Body of pancreas (tissue), 4 donors: Measurements from ENCODE around the gene PTPRD.

Experiments used
- CTCF ChIP-seq, 7 experiments: fragments of 450-650 bp in 4 of 7; fragments of 200-600 bp in 3 of 7; sonication (generic) in 3 of 7; IDR thresholded peaks; one replicate each; pipeline ENCODE4 v1.5.1; 2016 to 2019; ENCODE audit warnings: antibody characterized with exemption in 7 of 7
- POLR2A ChIP-seq, 3 donors: fragments of 450-650 bp; IDR thresholded peaks; one replicate each; pipeline ENCODE4 v1.6.1; 2016; ENCODE audit warnings: antibody characterized with exemption in 3 of 3, mild to moderate bottlenecking in 2 of 3

GRCh38 chr9:8412327-8412726 is 2200.5 kb downstream of the PTPRD start:
- no peak for TF ChIP-seq CTCF (IDR thresholded peaks at IDR 0.05)
- no peak for TF ChIP-seq POLR2A (IDR thresholded peaks at IDR 0.05)
